ENCODE results near the gene HOXD4.
A peak's percentile ranks its signal among the peaks of the same experiment; 100 is the strongest.

The HOXD4 gene

GRCh38 chr2:176177580-176178037 is 26.3 kb downstream of the HOXD4 start:
- DNase-seq (ENCODE audit: low read depth, low spot score), result no peak
- in situ Hi-C loops (cut with HindIII; ENCODE audit: low sequenced_read_pairs), result no loop called here
- TF ChIP-seq CTCF (IDR thresholded peaks at IDR 0.05; ENCODE audit: low read depth, low read length), result no peak
- H3K4me3 ChIP-seq (ENCODE audit: low read depth, low read length), result no peak overlapping the region

- in situ Hi-C loops (cut with HindIII; ENCODE audit: low sequenced_read_pairs), result no loop called here
- TF ChIP-seq CTCF (IDR thresholded peaks at IDR 0.05; ENCODE audit: low read depth, low read length), result no peak
Measured at GRCh38 chr2:176178038-176178756, 26.8 kb downstream of the HOXD4 start.

GRCh38 chr2:176178757-176179295 is 27.5 kb downstream of the HOXD4 start:
- H3K4me3 ChIP-seq (ENCODE audit: low read depth, low read length), result no peak overlapping the region
- in situ Hi-C loops (cut with HindIII; ENCODE audit: low sequenced_read_pairs), result no loop called here
- TF ChIP-seq CTCF (IDR thresholded peaks at IDR 0.05; ENCODE audit: low read depth, low read length), result no peak
- DNase-seq (ENCODE audit: low read depth, low spot score), result no peak

More at GRCh38 chr2:176178038-176178756, 26.8 kb downstream of the HOXD4 start:
- peak; percentile 53 for DNase-seq (ENCODE audit: low read depth, low spot score)
- H3K4me3 ChIP-seq (ENCODE audit: low read depth, low read length), result peak overlapping the region; percentile 24

GRCh38 chr2:176181551-176181950 is 30.2 kb downstream of the HOXD4 start:
- no peak for DNase-seq (ENCODE audit: low read depth, low spot score)
- in situ Hi-C loops (cut with HindIII; ENCODE audit: low sequenced_read_pairs), result no loop called here
- H3K4me3 ChIP-seq (ENCODE audit: low read depth, low read length), result no peak overlapping the region
- TF ChIP-seq CTCF (IDR thresholded peaks at IDR 0.05; ENCODE audit: low read depth, low read length), result no peak

GRCh38 chr2:176182671-176183070 is 31.3 kb downstream of the HOXD4 start:
- H3K4me3 ChIP-seq (ENCODE audit: low read depth, low read length), result no peak overlapping the region
- in situ Hi-C loops (cut with HindIII; ENCODE audit: low sequenced_read_pairs), result no loop called here
- TF ChIP-seq CTCF (IDR thresholded peaks at IDR 0.05; ENCODE audit: low read depth, low read length), result no peak
- DNase-seq (ENCODE audit: low read depth, low spot score), result no peak

GRCh38 chr2:176184749-176185148 is 33.4 kb downstream of the HOXD4 start:
- no peak overlapping the region for H3K4me3 ChIP-seq (ENCODE audit: low read depth, low read length)
- in situ Hi-C loops (cut with HindIII; ENCODE audit: low sequenced_read_pairs), result no loop called here
- no peak for DNase-seq (ENCODE audit: low read depth, low spot score)
- no peak for TF ChIP-seq CTCF (IDR thresholded peaks at IDR 0.05; ENCODE audit: low read depth, low read length)

Measured in astrocyte of the spinal cord (primary cell).